ENCODE results near the gene SLC38A11.

Gene SLC38A11

GRCh38 chr2:164897469-164898260 lies 57.7 kb downstream of the SLC38A11 start:
- no peak overlapping the region for H3K4me3 ChIP-seq (ENCODE audit: low read length)
- TF ChIP-seq CTCF (conservative IDR thresholded peaks at IDR 0.05; ENCODE audit: low read length) = no peak
- DNase-seq (ENCODE audit: low read depth) = no peak

GRCh38 chr2:164896634-164897355 lies 58.5 kb downstream of the SLC38A11 start:
- peak; percentile 25 for DNase-seq (ENCODE audit: low read depth)
- no peak overlapping the region for H3K4me3 ChIP-seq (ENCODE audit: low read length)
- TF ChIP-seq CTCF (conservative IDR thresholded peaks at IDR 0.05; ENCODE audit: low read length) = no peak

- no peak overlapping the region for H3K4me3 ChIP-seq (ENCODE audit: low read length)
- TF ChIP-seq CTCF (conservative IDR thresholded peaks at IDR 0.05; ENCODE audit: low read length) = no peak
- DNase-seq (ENCODE audit: low read depth) = peak; percentile 25
Measured at GRCh38 chr2:164896226-164896625, 59.1 kb downstream of the SLC38A11 start.

DNA sequence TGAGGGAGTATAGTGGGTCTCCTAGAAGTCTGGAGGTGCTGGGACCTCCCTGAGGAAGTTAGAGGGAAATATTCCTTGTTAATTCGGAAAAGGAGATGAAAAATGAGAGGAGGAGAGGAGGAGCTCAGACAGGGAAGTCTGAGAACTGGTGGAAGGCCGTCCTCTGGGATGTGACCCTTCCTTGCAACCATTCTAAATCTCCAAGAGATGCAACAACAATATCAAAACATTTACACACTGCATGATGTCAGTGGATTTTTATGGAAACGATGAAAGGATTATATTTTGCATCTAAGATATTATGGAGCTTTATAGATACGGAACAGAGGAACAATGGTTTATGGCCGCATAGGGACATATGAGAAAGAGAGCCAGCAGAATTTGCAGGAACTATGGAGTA lies 63.9 kb downstream of the SLC38A11 start:
- DNase-seq (ENCODE audit: low read depth) = no peak
- TF ChIP-seq CTCF (conservative IDR thresholded peaks at IDR 0.05; ENCODE audit: low read length) = no peak
- H3K4me3 ChIP-seq (ENCODE audit: low read length) = no peak overlapping the region

DNA sequence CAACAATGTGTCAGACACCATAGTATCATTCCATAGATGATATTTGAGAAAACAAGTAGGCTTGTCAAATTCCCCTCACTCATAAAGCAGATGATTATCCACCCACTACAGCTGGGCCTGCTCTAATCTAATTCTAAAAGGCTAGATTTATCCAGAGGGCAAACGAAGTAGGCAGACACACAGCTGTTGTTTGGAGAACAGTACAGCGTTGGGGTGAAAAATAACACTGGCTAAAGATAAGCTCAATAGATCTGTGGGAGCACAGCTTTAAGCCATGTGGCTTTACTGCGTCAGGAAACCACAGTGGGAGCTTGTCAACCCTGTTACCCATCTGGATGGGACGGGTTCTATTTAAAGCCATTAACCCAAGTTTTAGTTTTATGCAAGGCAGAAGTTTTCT lies 64.8 kb downstream of the SLC38A11 start:
- no peak for DNase-seq (ENCODE audit: low read depth)
- H3K4me3 ChIP-seq (ENCODE audit: low read length) = no peak overlapping the region
- TF ChIP-seq CTCF (conservative IDR thresholded peaks at IDR 0.05; ENCODE audit: low read length) = no peak

- no peak for TF ChIP-seq CTCF (conservative IDR thresholded peaks at IDR 0.05; ENCODE audit: low read length)
- DNase-seq (ENCODE audit: low read depth) = no peak
- no peak overlapping the region for H3K4me3 ChIP-seq (ENCODE audit: low read length)
Measured at GRCh38 chr2:164888592-164888991, 66.7 kb downstream of the SLC38A11 start.

Measured in AG10803 (cell line).